ENCODE results near the gene PHC2. TPM values are rescaled to one million over a fixed set of nuclear protein-coding genes. Genes with fewer than 3 reads are reported as not detected.

PHC2 gene
- total and polyA plus RNA-seq, 8 donors: 70.8 to 140 (median 109) TPM

- intact Hi-C loops (cut with DNase I; ENCODE audit: low total_unique reads): no loop called here
- WGBS, 5 donors: 95 to 97% (median 96%) methylated on average over 12 of the region's 12 CpGs
- TF ChIP-seq POLR2AphosphoS5 (IDR thresholded peaks at IDR 0.05): no peak
- no peak for TF ChIP-seq CTCF (IDR thresholded peaks at IDR 0.05)
- no peak for TF ChIP-seq POLR2A (IDR thresholded peaks at IDR 0.05)
- no peak for TF ChIP-seq EP300 (IDR thresholded peaks at IDR 0.05)
- Histone ChIP-seq H3K36me3 (peaks cover 86 to 100% (median 98%) of the 10 kb centered on the region in 4 donors), H3K4me3 (no peak overlapping the region), H3K9me3 (no peaks in the 10 kb centered on the region), H3K27me3 (no peaks in the 10 kb centered on the region), H3K27ac (peak overlapping the region in 3 of 5 donors; percentile 67 to 99 (median 69)), H3K4me1 (peaks cover 24 to 83% (median 36%) of the 10 kb centered on the region in 4 donors)
- DNase-seq: no peak
Measured at GRCh38 chr1:33328817-33329216, 102.1 kb downstream of the PHC2 start.

DNA sequence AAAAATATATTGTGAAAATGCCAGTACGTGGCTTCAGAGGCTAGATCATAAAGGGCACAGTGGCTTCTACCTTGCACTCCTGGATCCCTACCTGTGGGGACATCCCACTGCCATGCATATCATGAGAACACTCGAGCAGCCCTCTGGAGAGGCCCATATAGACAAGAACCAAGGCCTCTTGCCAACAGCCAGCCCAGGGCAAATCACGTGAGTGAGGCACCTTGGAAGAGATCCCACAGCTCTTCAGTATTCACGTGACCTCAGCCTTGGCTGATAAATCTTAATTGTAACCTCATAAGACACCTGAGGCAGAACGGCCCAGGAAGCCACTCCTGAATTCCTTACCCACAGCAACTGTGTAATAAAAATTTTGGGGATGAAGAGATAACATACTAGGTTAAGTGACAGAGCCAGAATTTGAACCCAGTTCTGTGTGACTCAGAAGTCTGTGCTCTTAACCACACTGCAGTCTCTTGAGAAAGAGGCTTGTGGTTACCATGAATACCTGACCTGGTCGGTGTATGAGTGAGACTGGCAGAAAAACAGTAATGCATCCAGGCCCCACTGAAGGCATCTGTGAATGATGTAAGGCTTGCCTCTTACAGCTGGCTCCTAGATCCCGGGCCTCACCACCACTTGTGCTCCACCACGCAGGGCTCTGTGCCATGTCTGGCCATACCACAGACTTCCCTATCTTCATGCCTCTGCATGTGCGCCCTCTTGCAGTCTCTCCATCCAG is 103.1 kb downstream of the PHC2 start:
- Histone ChIP-seq H3K36me3 (peaks cover 96 to 100% (median 100%) of the 10 kb centered on the region in 4 donors), H3K27me3 (no peaks in the 10 kb centered on the region), H3K4me1 (peaks cover 13 to 72% (median 26%) of the 10 kb centered on the region in 4 donors), H3K27ac (peak overlapping the region in 4 of 5 donors; percentile 13 to 69 (median 60)), H3K4me3 (no peak overlapping the region), H3K9me3 (no peaks in the 10 kb centered on the region)
- peak in 1 of 2 donors; percentile 69 for DNase-seq
- TF ChIP-seq POLR2A (IDR thresholded peaks at IDR 0.05) (no peak), POLR2AphosphoS5 (IDR thresholded peaks at IDR 0.05) (no peak), EP300 (IDR thresholded peaks at IDR 0.05) (no peak), CTCF (IDR thresholded peaks at IDR 0.05) (no peak)
- intact Hi-C loops (cut with DNase I; ENCODE audit: low total_unique reads): no loop called here
- 44 to 59% (median 52%) methylated on average over 9 of the region's 9 CpGs for WGBS, 5 donors

GRCh38 chr1:33326785-33327184 is 104.1 kb downstream of the PHC2 start:
- no peak for DNase-seq
- no peaks in the 10 kb centered on the region for H3K27me3 ChIP-seq
- WGBS, 5 donors: 75 to 91% (median 87%) methylated on average over 9 of the region's 9 CpGs
- peak overlapping the region in 3 of 5 donors; percentile 13 to 69 (median 67) for H3K27ac ChIP-seq
- intact Hi-C loops (cut with DNase I; ENCODE audit: low total_unique reads): no loop called here
- H3K36me3 ChIP-seq: peaks cover 91 to 100% (median 100%) of the 10 kb centered on the region in 4 donors
- H3K4me3 ChIP-seq: no peak overlapping the region
- H3K9me3 ChIP-seq: no peaks in the 10 kb centered on the region
- H3K4me1 ChIP-seq: peaks cover 7 to 62% (median 18%) of the 10 kb centered on the region in 4 donors
- TF ChIP-seq EP300 (IDR thresholded peaks at IDR 0.05) (no peak), POLR2AphosphoS5 (IDR thresholded peaks at IDR 0.05) (no peak), CTCF (IDR thresholded peaks at IDR 0.05) (no peak), POLR2A (IDR thresholded peaks at IDR 0.05) (no peak)

GRCh38 chr1:33324677-33325575 is 106.0 kb downstream of the PHC2 start:
- H3K4me1 ChIP-seq: peaks cover 4 to 50% (median 20%) of the 10 kb centered on the region in 4 donors
- DNase-seq: no peak
- peaks cover 72 to 89% (median 84%) of the 10 kb centered on the region in 4 donors for H3K36me3 ChIP-seq
- H3K9me3 ChIP-seq: no peaks in the 10 kb centered on the region
- no peaks in the 10 kb centered on the region for H3K27me3 ChIP-seq
- no peak overlapping the region for H3K4me3 ChIP-seq
- intact Hi-C loops (cut with DNase I; ENCODE audit: low total_unique reads): no loop called here
- no peak for TF ChIP-seq CTCF (IDR thresholded peaks at IDR 0.05)
- no peak for TF ChIP-seq POLR2AphosphoS5 (IDR thresholded peaks at IDR 0.05)
- no peak for TF ChIP-seq EP300 (IDR thresholded peaks at IDR 0.05)
- no peak for TF ChIP-seq POLR2A (IDR thresholded peaks at IDR 0.05)
- 72 to 83% (median 82%) methylated on average over 20 to 22 of the region's 22 CpGs for WGBS, 5 donors
- H3K27ac ChIP-seq: peak overlapping the region in 2 of 5 donors; percentile 67 to 69
